Liver (tissue), 9 donors: ENCODE data around the gene SLC25A14. TPM values are rescaled to one million over a fixed set of nuclear protein-coding genes. Genes with fewer than 3 reads are reported as not detected.
"Not testable (repeated sequence)": the region's sequence is repeated elsewhere in the genome, so short reads cannot be mapped to it uniquely, and the experiment has no call there.

Source experiments
- DNase-seq: peaks from one replicate; pipeline ENCODE4 v3.0.0-alpha.2; 2017; ENCODE audit warnings: low spot score
- H3K27ac ChIP-seq, 2 donors: one replicate each; pipeline ENCODE4 v1.7.0; 2013; ENCODE audit warnings: inconsistent platforms in 2 of 2, low read length in 2 of 2, control low read depth in 1 of 2, low read depth in 1 of 2, mild to moderate bottlenecking in 1 of 2
- H3K27me3 ChIP-seq, 4 donors: one replicate each; pipeline versions ENCODE4 v1.6.1 to v1.7.0; 2013; ENCODE audit warnings: low read length in 3 of 4, inconsistent platforms in 1 of 4, mild to moderate bottlenecking in 1 of 4, moderate library complexity in 1 of 4; ENCODE audit not compliant: control insufficient read depth in 4 of 4, insufficient read depth in 4 of 4
- H3K36me3 ChIP-seq, 4 donors: one replicate each; pipeline versions ENCODE4 v1.6.1 to v1.7.0; 2013; ENCODE audit warnings: low read length in 3 of 4, mild to moderate bottlenecking in 3 of 4, low read depth in 1 of 4, moderate library complexity in 1 of 4; ENCODE audit not compliant: control insufficient read depth in 4 of 4, insufficient read depth in 3 of 4
- H3K4me1 ChIP-seq, 4 donors: one replicate each; pipeline versions ENCODE4 v1.6.1 to v1.7.0; 2013; ENCODE audit warnings: low read length in 3 of 4, mild to moderate bottlenecking in 3 of 4, moderate library complexity in 1 of 4; ENCODE audit not compliant: control insufficient read depth in 4 of 4, insufficient read depth in 4 of 4
- H3K4me3 ChIP-seq, 3 donors: one replicate each; pipeline versions ENCODE4 v1.6.1 to v1.7.0; 2013; ENCODE audit warnings: low read length in 3 of 3, control low read depth in 1 of 3, low read depth in 1 of 3, mild to moderate bottlenecking in 1 of 3
- H3K9ac ChIP-seq, 2 donors: one replicate each; pipeline ENCODE4 v1.7.0; 2013; ENCODE audit warnings: low read length in 2 of 2, mild to moderate bottlenecking in 2 of 2, moderate library complexity in 2 of 2, control low read depth in 1 of 2, low read depth in 1 of 2
- H3K9me3 ChIP-seq, 4 donors: one replicate each; pipeline versions ENCODE4 v1.6.1 to v1.7.0; 2013; ENCODE audit warnings: low read length in 3 of 4; ENCODE audit not compliant: control insufficient read depth in 4 of 4
- ATF3 ChIP-seq: IDR thresholded peaks from 2 replicates; pipeline ENCODE4 v1.6.1; 2016; ENCODE audit warnings: antibody characterized with exemption
- CTCF ChIP-seq: fragments of 150-350 bp; IDR thresholded peaks from 2 replicates; pipeline ENCODE4 v1.5.1; 2017; ENCODE audit warnings: improper control_type of control experiment, low read depth, low read length; ENCODE audit not compliant: missing input control
- EGR1 ChIP-seq, 2 donors: IDR thresholded peaks; 2 replicates each; pipeline ENCODE4 v1.6.1; 2016 to 2018; ENCODE audit warnings: antibody characterized with exemption in 2 of 2, low read depth in 2 of 2
- FOXA1 ChIP-seq: IDR thresholded peaks from 2 replicates; pipeline ENCODE4 v1.6.1; 2016; ENCODE audit warnings: antibody characterized with exemption
- FOXA2 ChIP-seq: IDR thresholded peaks from 2 replicates; pipeline ENCODE4 v1.6.1; 2016; ENCODE audit warnings: antibody characterized with exemption
- GABPA ChIP-seq, 2 donors: IDR thresholded peaks in 1 of 2; conservative IDR thresholded peaks in 1 of 2; 2 replicates each; pipeline ENCODE4 v1.6.1; 2016; ENCODE audit warnings: antibody characterized with exemption in 2 of 2, mild to moderate bottlenecking in 1 of 2, moderate library complexity in 1 of 2
- HNF4A ChIP-seq, 2 donors: conservative IDR thresholded peaks; 2 replicates each; pipeline ENCODE4 v1.6.1; 2016; ENCODE audit warnings: antibody characterized with exemption in 2 of 2, mild to moderate bottlenecking in 2 of 2
- HNF4G ChIP-seq: IDR thresholded peaks from 2 replicates; pipeline ENCODE4 v1.6.1; 2016; ENCODE audit warnings: antibody characterized with exemption
- JUND ChIP-seq, 2 donors: IDR thresholded peaks; 2 replicates each; pipeline ENCODE4 v1.6.1; 2016; ENCODE audit warnings: antibody characterized with exemption in 2 of 2
- MAX ChIP-seq: IDR thresholded peaks from 2 replicates; pipeline ENCODE4 v1.6.1; 2016; ENCODE audit warnings: antibody characterized with exemption
- NR2F2 ChIP-seq: IDR thresholded peaks from 2 replicates; pipeline ENCODE4 v1.6.1; 2016; ENCODE audit warnings: antibody characterized with exemption
- RAD21 ChIP-seq, 2 donors: IDR thresholded peaks; 2 replicates each; pipeline ENCODE4 v1.6.1; 2016; ENCODE audit warnings: antibody characterized with exemption in 2 of 2, mild to moderate bottlenecking in 2 of 2
- REST ChIP-seq: IDR thresholded peaks from 2 replicates; pipeline ENCODE4 v1.6.1; 2016; ENCODE audit warnings: antibody characterized with exemption, mild to moderate bottlenecking
- RXRA ChIP-seq, 2 donors: IDR thresholded peaks; 2 replicates each; pipeline ENCODE4 v1.6.1; 2017 to 2018; ENCODE audit warnings: antibody characterized with exemption in 2 of 2, mild to moderate bottlenecking in 1 of 2
- SP1 ChIP-seq: IDR thresholded peaks from 2 replicates; pipeline ENCODE4 v1.6.1; 2018; ENCODE audit warnings: antibody characterized with exemption, mild to moderate bottlenecking
- YY1 ChIP-seq: IDR thresholded peaks from 2 replicates; pipeline ENCODE4 v1.6.1; 2016; ENCODE audit warnings: antibody characterized with exemption, mild to moderate bottlenecking
- ZBTB33 ChIP-seq: IDR thresholded peaks from 2 replicates; pipeline ENCODE4 v1.6.1; 2016; ENCODE audit warnings: antibody characterized with exemption
- WGBS: extraction: QIAGEN DNeasy Blood & Tissue Kit; methylation state at CpG from one replicate; pipeline ENCODE4 v1.1.7; 2013; 5-methylcytosine and 5-hydroxymethylcytosine counted together
- polyA plus RNA-seq, 2 donors: library from polyadenylated mRNA; stranded (reverse) in 1 of 2; unstranded in 1 of 2; fragments of 200-250 nt in 1 of 2; fragments of >200 nt in 1 of 2; fragmentation: Nextera tagmentation in 1 of 2; extraction: Ambion mirVana in 1 of 2; gene quantifications; one replicate each; pipeline versions ENCODE4 v1.2.1 to v1.2.3, GENCODE V29; 2013 to 2015
- total RNA-seq, 2 donors: library from RNA; depleted of rRNA; stranded (reverse); fragments of >200 nt; gene quantifications; one replicate each; pipeline ENCODE4 v1.2.3, GENCODE V29; 2014
- donor health status: healthy.
- donor health status: healthy.
- donor health status: healthy.
- donor health status: healthy.
- donor health status: healthy.

SLC25A14 gene
- total and polyA plus RNA-seq, 4 donors, result 2.7 to 5.8 (median 4.7) TPM

GRCh38 chrX:130351567-130351966, 11.8 kb downstream of the SLC25A14 start:
- DNase-seq, result no peak
- Histone ChIP-seq H3K4me1 (no peaks in the 10 kb centered on the region), H3K27ac (no peak overlapping the region), H3K9ac (no peak overlapping the region), H3K9me3 (peaks cover 0 to 2% (median 0%) of the 10 kb centered on the region in 4 donors), H3K27me3 (no peaks in the 10 kb centered on the region), H3K36me3 (peaks cover 0 to 6% (median 2%) of the 10 kb centered on the region in 4 donors), H3K4me3 (no peak overlapping the region)
- WGBS, result 96% methylated on average over 3 of the region's 3 CpGs
- TF ChIP-seq HNF4A (conservative IDR thresholded peaks at IDR 0.05), result no peak
- TF ChIP-seq RXRA (IDR thresholded peaks at IDR 0.05), result no peak

- not testable (repeated sequence) for DNase-seq, H3K4me3 ChIP-seq, H3K27me3 ChIP-seq, H3K27ac ChIP-seq, H3K36me3 ChIP-seq, H3K4me1 ChIP-seq, H3K9ac ChIP-seq, H3K9me3 ChIP-seq
- WGBS, result 97% methylated on average over 1 of the region's 1 CpG
Observed at GRCh38 chrX:130352050-130352449, 12.3 kb downstream of the SLC25A14 start.

- Histone ChIP-seq H3K9me3 (no peaks in the 10 kb centered on the region), H3K9ac (no peak overlapping the region), H3K4me1 (no peaks in the 10 kb centered on the region), H3K27ac (no peak overlapping the region), H3K4me3 (no peak overlapping the region), H3K27me3 (no peaks in the 10 kb centered on the region), H3K36me3 (peaks cover 0 to 2% (median 0%) of the 10 kb centered on the region in 4 donors)
- DNase-seq, result no peak
- TF ChIP-seq REST (no peak), EGR1 (IDR thresholded peaks at IDR 0.05; ENCODE audit: low read depth in 2 of 2) (no peak), YY1 (no peak), SP1 (no peak), FOXA1 (no peak), CTCF (no peak), HNF4A (conservative IDR thresholded peaks at IDR 0.05) (no peak), RAD21 (IDR thresholded peaks at IDR 0.05) (no peak), ZBTB33 (no peak), JUND (IDR thresholded peaks at IDR 0.05) (no peak), HNF4G (no peak), ATF3 (no peak), MAX (no peak), GABPA (IDR thresholded peaks at IDR 0.05 in 1 of 2, conservative IDR thresholded peaks at IDR 0.05 in 1 of 2) (no peak), NR2F2 (no peak), RXRA (IDR thresholded peaks at IDR 0.05) (no peak), FOXA2 (no peak)
Observed at GRCh38 chrX:130376077-130376476, 36.4 kb downstream of the SLC25A14 start.
